ENCODE data around the gene PGM1. TPM values are rescaled to one million over a fixed set of nuclear protein-coding genes. Genes with fewer than 3 reads are reported as not detected.

The PGM1 gene
- total and polyA plus RNA-seq, 2 donors (not counting 3 experiments of a cell fraction or from before 2014, with no cell fraction given), result 9.3 to 21.0 TPM

- H3K4me3 ChIP-seq (replicated peaks in 1 of 3; ENCODE audit: insufficient read depth in 1 of 3, low read depth in 1 of 3, low read length in 3 of 3), result no peak overlapping the region
- H3K9me3 ChIP-seq (replicated peaks; ENCODE audit: control insufficient read depth, insufficient read depth, low read length), result no peaks in the 10 kb centered on the region
- no peak overlapping the region for H3K9ac ChIP-seq (replicated peaks; ENCODE audit: extremely low read depth, insufficient read depth, low read length)
- no peaks in the 10 kb centered on the region for H3K79me2 ChIP-seq (ENCODE audit: control insufficient read depth, insufficient read depth, low read length)
- H3K27ac ChIP-seq (ENCODE audit: insufficient read depth, low read depth, low read length), result no peak overlapping the region
- H3K9me1 ChIP-seq (replicated peaks; ENCODE audit: control insufficient read depth, extremely low read depth, insufficient read depth, low read length), result no peaks in the 10 kb centered on the region
- BruUV-seq (replicated peaks), result no TSS peak
- FAIRE-seq, result no peak
- TF ChIP-seq POLR2A (IDR thresholded peaks at IDR 0.05; ENCODE audit: low read depth, low read length) (no peak), CTCF (IDR thresholded peaks at IDR 0.05; ENCODE audit: extremely low read depth in 1 of 2, insufficient read depth in 1 of 2, low read depth in 1 of 2, low read length in 2 of 2) (no peak), GATA2 (IDR thresholded peaks at IDR 0.05; ENCODE audit: insufficient read depth, insufficient read length, low read depth, low read length) (no peak), MAX (IDR thresholded peaks at IDR 0.05; ENCODE audit: insufficient read depth, insufficient read length) (no peak), JUN (IDR thresholded peaks at IDR 0.05; ENCODE audit: borderline replicate concordance, insufficient read depth, insufficient read length, low read depth) (no peak)
- no peaks in the 10 kb centered on the region for H3K4me1 ChIP-seq (ENCODE audit: control insufficient read depth, extremely low read depth, insufficient read depth, low read length)
- dilution Hi-C loops (cut with MboI; ENCODE audit: extremely low pct_ligation_motif_present, low sequenced_read_pairs) (no loop called here), intact Hi-C loops (cut with micrococcal nuclease) (no loop called here)
- no peaks in the 10 kb centered on the region for H3K27me3 ChIP-seq (ENCODE audit: control insufficient read depth in 2 of 2, insufficient read depth in 2 of 2, low read length in 2 of 2)
- H3K36me3 ChIP-seq (ENCODE audit: control insufficient read depth in 2 of 2, extremely low read depth in 1 of 2, insufficient read depth in 2 of 2, low read length in 2 of 2), result no peaks in the 10 kb centered on the region
- no peaks in the 10 kb centered on the region for H4K20me1 ChIP-seq (replicated peaks; ENCODE audit: control insufficient read depth, extremely low read depth, insufficient read depth, low read length)
- POLR2A ChIA-PET, result no interaction called here
- CTCF ChIA-PET, result no interaction called here
- no peak overlapping the region for H2AFZ ChIP-seq (ENCODE audit: low read depth, low read length)
- DNase-seq (ENCODE audit: low read depth, low spot score), result no peak
- H3K4me2 ChIP-seq (ENCODE audit: insufficient read depth, low read length), result no peak overlapping the region
Observed at GRCh38 chr1:63645317-63645716, 52.1 kb downstream of the PGM1 start.

DNA sequence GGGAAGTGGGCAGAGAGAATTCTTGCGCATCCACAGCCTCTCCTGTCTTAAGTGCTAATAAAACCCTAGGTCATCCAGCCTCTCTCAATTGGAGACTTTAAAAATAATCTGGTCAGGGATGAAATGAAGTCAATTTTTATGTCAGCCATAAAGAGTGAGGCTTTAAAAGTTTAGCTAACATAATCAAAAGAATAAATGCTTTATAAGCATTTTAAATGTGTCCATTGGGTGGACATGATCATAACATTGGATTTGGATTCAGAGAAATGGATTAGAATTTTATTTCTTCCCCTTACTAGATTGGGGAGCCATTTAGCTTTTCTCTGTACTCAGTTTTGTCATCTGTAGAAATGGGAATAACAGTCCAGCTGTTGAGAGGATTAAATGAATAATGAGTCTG, 55.5 kb downstream of the PGM1 start:
- dilution Hi-C loops (cut with MboI; ENCODE audit: extremely low pct_ligation_motif_present, low sequenced_read_pairs), result no loop called here

More for the DNA sequence above, 55.5 kb downstream of the PGM1 start:
- H2AFZ ChIP-seq (ENCODE audit: low read depth, low read length), result no peak overlapping the region
- H3K4me3 ChIP-seq (replicated peaks in 1 of 3; ENCODE audit: insufficient read depth in 1 of 3, low read depth in 1 of 3, low read length in 3 of 3), result no peak overlapping the region
- BruUV-seq (replicated peaks), result no TSS peak
- no peaks in the 10 kb centered on the region for H3K9me3 ChIP-seq (replicated peaks; ENCODE audit: control insufficient read depth, insufficient read depth, low read length)
- TF ChIP-seq POLR2AphosphoS5 (IDR thresholded peaks at IDR 0.05; ENCODE audit: insufficient read depth, low read depth, low read length) (no peak), FOS (IDR thresholded peaks at IDR 0.05; ENCODE audit: borderline replicate concordance, insufficient read depth, low read length) (no peak), EZH2 (IDR thresholded peaks at IDR 0.05; ENCODE audit: borderline replicate concordance, low read depth, low read length, severe bottlenecking) (no peak), GATA2 (IDR thresholded peaks at IDR 0.05; ENCODE audit: insufficient read depth, insufficient read length, low read depth, low read length) (no peak), CTCF (IDR thresholded peaks at IDR 0.05; ENCODE audit: extremely low read depth in 1 of 2, insufficient read depth in 1 of 2, low read depth in 1 of 2, low read length in 2 of 2) (no peak), MYC (IDR thresholded peaks at IDR 0.05; ENCODE audit: low read depth, low read length) (no peak), POLR2A (IDR thresholded peaks at IDR 0.05; ENCODE audit: low read depth, low read length) (no peak), MAX (IDR thresholded peaks at IDR 0.05; ENCODE audit: insufficient read depth, insufficient read length) (no peak), JUN (IDR thresholded peaks at IDR 0.05; ENCODE audit: borderline replicate concordance, insufficient read depth, insufficient read length, low read depth) (no peak)
- no peaks in the 10 kb centered on the region for H3K79me2 ChIP-seq (ENCODE audit: control insufficient read depth, insufficient read depth, low read length)
- ChIA-PET POLR2A (interaction anchor here (0.5 kb wide), 1 partner anchor 599 kb away, joined by 3 read pairs; no protein-coding TSS in a partner anchor), CTCF (no interaction called here)
- H3K36me3 ChIP-seq (ENCODE audit: control insufficient read depth in 2 of 2, extremely low read depth in 1 of 2, insufficient read depth in 2 of 2, low read length in 2 of 2), result no peaks in the 10 kb centered on the region
- no peak overlapping the region for H3K27ac ChIP-seq (ENCODE audit: insufficient read depth, low read depth, low read length)
- no peaks in the 10 kb centered on the region for H3K9me1 ChIP-seq (replicated peaks; ENCODE audit: control insufficient read depth, extremely low read depth, insufficient read depth, low read length)
- H3K4me2 ChIP-seq (ENCODE audit: insufficient read depth, low read length), result no peak overlapping the region
- H4K20me1 ChIP-seq (replicated peaks; ENCODE audit: control insufficient read depth, extremely low read depth, insufficient read depth, low read length), result no peaks in the 10 kb centered on the region
- FAIRE-seq (no peak), DNase-seq (ENCODE audit: low read depth, low spot score) (no peak)
- no peaks in the 10 kb centered on the region for H3K4me1 ChIP-seq (ENCODE audit: control insufficient read depth, extremely low read depth, insufficient read depth, low read length)
- no peak overlapping the region for H3K9ac ChIP-seq (replicated peaks; ENCODE audit: extremely low read depth, insufficient read depth, low read length)
- intact Hi-C loops (cut with micrococcal nuclease), result no loop called here
- H3K27me3 ChIP-seq (ENCODE audit: control insufficient read depth in 2 of 2, insufficient read depth in 2 of 2, low read length in 2 of 2), result no peaks in the 10 kb centered on the region

All from endothelial cell of umbilical vein (primary cell).